Suprapubic skin (tissue), 4 donors: Measurements from ENCODE around the gene PARP15.

Experiments used
- CTCF ChIP-seq, 2 donors: fragments of 200-600 bp in 1 of 2; fragments of 450-650 bp in 1 of 2; sonication (generic) in 1 of 2; IDR thresholded peaks; one replicate each; pipeline ENCODE4 v1.5.1; 2016 to 2019; ENCODE audit warnings: antibody characterized with exemption in 2 of 2, mild to moderate bottlenecking in 1 of 2, moderate library complexity in 1 of 2
- EP300 ChIP-seq: sonication (generic); formaldehyde crosslinking; IDR thresholded peaks from one replicate; pipeline ENCODE4 v1.6.1; 2017; ENCODE audit warnings: antibody characterized with exemption
- POLR2AphosphoS5 ChIP-seq, 3 donors: sonication (generic); formaldehyde crosslinking; IDR thresholded peaks; one replicate each; pipeline ENCODE4 v1.6.1; 2017; ENCODE audit warnings: antibody characterized with exemption in 3 of 3

- TF ChIP-seq POLR2AphosphoS5 (IDR thresholded peaks at IDR 0.05) (no peak), CTCF (IDR thresholded peaks at IDR 0.05) (no peak), EP300 (no peak)
Observed at GRCh38 chr3:122562923-122563716, 14.3 kb upstream of the PARP15 start.
